A673 (cell line): ENCODE measurements around the gene PLXND1.

ENCODE experiments used
- CTCF ChIP-seq: fragments of 300-800, 200-600 bp; sonication (generic); conservative IDR thresholded peaks from 2 replicates; pipeline ENCODE4 v1.5.1; 2017; ENCODE audit warnings: low read depth, mild to moderate bottlenecking, antibody characterized with exemption, low read length, moderate library complexity, mixed read lengths
- EZH2 ChIP-seq: fragments of 200-600 bp; sonication (generic); IDR thresholded peaks from 2 replicates; pipeline ENCODE4 v1.6.1; 2017; ENCODE audit warnings: borderline replicate concordance, low read depth, mild to moderate bottlenecking, mixed read lengths, antibody characterized with exemption, low read length; ENCODE audit not compliant: poor library complexity, severe bottlenecking

GRCh38 chr3:129625072-129625874 is 18.8 kb upstream of the PLXND1 start:
- TF ChIP-seq CTCF = peak; percentile 35; the same call in 1 of the 2 replicates
- TF ChIP-seq EZH2 = no peak
